H1 (cell line): ENCODE results near the gene ZBTB4. TPM values are rescaled to one million over a fixed set of nuclear protein-coding genes. Genes with fewer than 3 reads are reported as not detected.

Experiments used
- ASH2L ChIP-seq: fragments of 200-600, 300-600 bp; sonication (generic); IDR thresholded peaks from one replicate; pipeline ENCODE4 v1.7.1; 2017; ENCODE audit warnings: low read length
- CREB1 ChIP-seq: IDR thresholded peaks from 2 replicates; pipeline ENCODE4 v1.6.1; 2012; ENCODE audit warnings: inconsistent platforms
- CTCF ChIP-seq, 3 experiments: IDR thresholded peaks; 1 replicate in 2 of 3; 2 replicates in 1 of 3; pipeline versions ENCODE4 v1.5.1 to v1.6.1; 2011; ENCODE audit warnings: low read length in 3 of 3, mild to moderate bottlenecking in 3 of 3, inconsistent platforms in 2 of 3, low read depth in 1 of 3, moderate library complexity in 1 of 3; ENCODE audit not compliant: insufficient read depth in 1 of 3; ENCODE audit errors: control extremely low read depth in 1 of 3
- POLR2A ChIP-seq, 2 experiments: IDR thresholded peaks; 1 replicate in 1 of 2; 2 replicates in 1 of 2; pipeline ENCODE4 v1.6.1; 2011; ENCODE audit warnings: low read depth in 2 of 2, low read length in 2 of 2, mild to moderate bottlenecking in 2 of 2; ENCODE audit errors: control extremely low read depth in 1 of 2
- POLR2AphosphoS5 ChIP-seq: IDR thresholded peaks from 2 replicates; pipeline ENCODE4 v1.6.1; 2011; ENCODE audit warnings: low read depth, low read length
- POU5F1 ChIP-seq: IDR thresholded peaks from 2 replicates; pipeline ENCODE4 v1.6.1; 2011; ENCODE audit warnings: low read depth, mild to moderate bottlenecking, low read length, moderate library complexity
- RAD21 ChIP-seq, 2 experiments: IDR thresholded peaks in 1 of 2; conservative IDR thresholded peaks in 1 of 2; 2 replicates each; pipeline ENCODE4 v1.6.1; 2011; ENCODE audit warnings: low read depth in 2 of 2, low read length in 2 of 2, improper control_type of control experiment in 1 of 2, inconsistent platforms in 1 of 2, mild to moderate bottlenecking in 1 of 2, moderate library complexity in 1 of 2
- RFX5 ChIP-seq: IDR thresholded peaks from 2 replicates; pipeline ENCODE4 v1.6.1; 2011; ENCODE audit warnings: low read depth, low read length, improper control_type of control experiment, borderline replicate concordance
- TAF7 ChIP-seq: optimal IDR thresholded peaks from 2 replicates; pipeline ENCODE3; 2011; ENCODE audit warnings: low read depth, mild to moderate bottlenecking, inconsistent platforms, low read length, moderate library complexity, borderline replicate concordance
- TBP ChIP-seq: IDR thresholded peaks from 2 replicates; pipeline ENCODE4 v1.6.1; 2011; ENCODE audit warnings: low read depth, low read length, improper control_type of control experiment
- TEAD4 ChIP-seq: IDR thresholded peaks from 2 replicates; pipeline ENCODE4 v1.6.1; 2012; ENCODE audit warnings: low read depth, low read length, inconsistent platforms, mixed read lengths
- YY1 ChIP-seq: IDR thresholded peaks from 2 replicates; pipeline ENCODE4 v1.6.1; 2011; ENCODE audit warnings: low read depth, mild to moderate bottlenecking, low read length
- ZNF274 ChIP-seq: IDR thresholded peaks from 2 replicates; pipeline ENCODE4 v1.7.0; 2012; ENCODE audit warnings: low read length, borderline replicate concordance; ENCODE audit errors: extremely low read depth
- polyA plus RNA-seq, 7 experiments: library from polyadenylated mRNA; depleted of rRNA in 3 of 7; stranded (reverse) in 5 of 7; unstranded in 2 of 7; fragments of >200 nt in 5 of 7; fragments of 200-250 nt in 2 of 7; gene quantifications; 1 replicate in 5 of 7; 2 replicates in 1 of 7; 4 replicates in 1 of 7; pipeline versions ENCODE4 v1.2.1 to v1.2.3, GENCODE V29; 2011 to 2013; ENCODE audit warnings: missing spikeins in 2 of 7, mixed read lengths in 2 of 7
- total RNA-seq: library from RNA; stranded (reverse); fragmentation: NEBNext Ultra II Directional; extraction: Animal tissue kit (Norgen Biotek cat#: 25700); gene quantifications from 2 replicates; pipeline ENCODE4 v1.2.1, GENCODE V29; 2021

The ZBTB4 gene
- total and polyA plus RNA-seq, 2 of the 8 experiments (the other 6 are each of a cell fraction or from before 2014, with no cell fraction given) = 5.9 to 10.1 TPM

- TF ChIP-seq CTCF (IDR thresholded peaks at IDR 0.05; ENCODE audit: control extremely low read depth in 1 of 3, insufficient read depth in 1 of 3, low read depth in 1 of 3, low read length in 3 of 3) (peak; percentile 32 to 76 (median 52)), RFX5 (no peak), POLR2A (IDR thresholded peaks at IDR 0.05; ENCODE audit: control extremely low read depth in 1 of 2, low read depth in 2 of 2, low read length in 2 of 2) (no peak), TBP (no peak), YY1 (peak; percentile 83), ZNF274 (no peak), POLR2AphosphoS5 (no peak), TEAD4 (no peak), POU5F1 (no peak), RAD21 (IDR thresholded peaks at IDR 0.05 in 1 of 2, conservative IDR thresholded peaks at IDR 0.05 in 1 of 2; ENCODE audit: low read depth in 2 of 2, low read length in 2 of 2) (peak; percentile 31 to 42; a peak in 2 of 4 replicates), ASH2L (peak; percentile 55), TAF7 (no peak), CREB1 (no peak)
These were observed 43.6 kb upstream of the ZBTB4 start (continued) for GRCh38 chr17:7523033-7523432.
